ENCODE measurements around the gene ACTN3. TPM values are rescaled to one million over a fixed set of nuclear protein-coding genes. Genes with fewer than 3 reads are reported as not detected.
A peak's percentile ranks its signal among the peaks of the same experiment; 100 is the strongest.

ACTN3 gene
- total RNA-seq, 1 experiment from 2014 or later: not detected

- H3K36me3 ChIP-seq (ENCODE audit: control insufficient read depth, insufficient read depth, low read length): 0 out of 2 replicates have a peak, but pooled peaks cover 1% of the 10 kb centered on the region
- intact Hi-C loops (cut with micrococcal nuclease; ENCODE audit: unreplicated experiment): no loop called here
- Mint-ChIP-seq H3K4me3 (ENCODE audit: unreplicated experiment) (no peak overlapping the region), H3K9me3 (ENCODE audit: unreplicated experiment) (no peaks in the 10 kb centered on the region), H3K27me3 (ENCODE audit: insufficient read depth, unreplicated experiment) (no peaks in the 10 kb centered on the region), H3K4me1 (ENCODE audit: low read depth, unreplicated experiment) (no peaks in the 10 kb centered on the region), H3K27ac (ENCODE audit: unreplicated experiment) (no peak overlapping the region), H3K36me3 (ENCODE audit: insufficient read depth, unreplicated experiment) (peaks cover 26% of the 10 kb centered on the region)
- H3K27me3 ChIP-seq (replicated peaks; ENCODE audit: control insufficient read depth, insufficient read depth, low read length): no peaks in the 10 kb centered on the region
- ChIA-PET POLR2A (interaction anchor here (0.6 kb wide), 1 partner anchor 8 kb away, joined by 3 read pairs; no protein-coding TSS in a partner anchor), CTCF (no interaction called here)
- no peak overlapping the region for H3K4me3 ChIP-seq (ENCODE audit: low read depth, low read length)
- no TSS peak for BruUV-seq (replicated peaks)
- DNase-seq: no peak
- H3K9me3 ChIP-seq: no peaks in the 10 kb centered on the region
- no peak for TF ChIP-seq CTCF (IDR thresholded peaks at IDR 0.05; ENCODE audit: insufficient read depth in 1 of 2, low read depth in 1 of 2, low read length in 1 of 2, severe bottlenecking in 1 of 2, unreplicated experiment in 1 of 2)
- H3K4me1 ChIP-seq: no peaks in the 10 kb centered on the region
Observed at GRCh38 chr11:66505276-66505816, 41.4 kb upstream of the ACTN3 start.

- Histone ChIP-seq H3K27me3 (replicated peaks; ENCODE audit: control insufficient read depth, insufficient read depth, low read length) (no peaks in the 10 kb centered on the region), H3K9me3 (no peaks in the 10 kb centered on the region), H3K36me3 (ENCODE audit: control insufficient read depth, insufficient read depth, low read length) (0 out of 2 replicates have a peak, but pooled peaks cover 1% of the 10 kb centered on the region), H3K4me3 (ENCODE audit: low read depth, low read length) (no peak overlapping the region), H3K4me1 (peaks cover 5% of the 10 kb centered on the region)
- Mint-ChIP-seq H3K9me3 (ENCODE audit: unreplicated experiment) (no peaks in the 10 kb centered on the region), H3K27me3 (ENCODE audit: insufficient read depth, unreplicated experiment) (no peaks in the 10 kb centered on the region), H3K27ac (ENCODE audit: unreplicated experiment) (peak overlapping the region; percentile 93), H3K36me3 (ENCODE audit: insufficient read depth, unreplicated experiment) (peaks cover 13% of the 10 kb centered on the region), H3K4me3 (ENCODE audit: unreplicated experiment) (no peak overlapping the region), H3K4me1 (ENCODE audit: low read depth, unreplicated experiment) (peaks cover 8% of the 10 kb centered on the region)
- no peak for DNase-seq
- ChIA-PET POLR2A (interaction anchor here (1.0 kb wide), 1 partner anchor 107 kb away, joined by 3 read pairs; the partner anchor contains the start of gene RBM14), CTCF (no interaction called here)
- no TSS peak for BruUV-seq (replicated peaks)
- TF ChIP-seq CTCF (IDR thresholded peaks at IDR 0.05; ENCODE audit: insufficient read depth in 1 of 2, low read depth in 1 of 2, low read length in 1 of 2, severe bottlenecking in 1 of 2, unreplicated experiment in 1 of 2): no peak
- intact Hi-C loops (cut with micrococcal nuclease; ENCODE audit: unreplicated experiment): no loop called here
Observed at GRCh38 chr11:66509131-66509561, 37.6 kb upstream of the ACTN3 start.

- H3K9me3 Mint-ChIP-seq (ENCODE audit: unreplicated experiment): no peaks in the 10 kb centered on the region
- H3K4me3 Mint-ChIP-seq (ENCODE audit: unreplicated experiment): peak within 1 kb of the TSS; percentile 97
- no peaks in the 10 kb centered on the region for H3K27me3 Mint-ChIP-seq (ENCODE audit: insufficient read depth, unreplicated experiment)
- peaks cover 19% of the 10 kb centered on the region for H3K36me3 Mint-ChIP-seq (ENCODE audit: insufficient read depth, unreplicated experiment)
- intact Hi-C loops (cut with micrococcal nuclease; ENCODE audit: unreplicated experiment): loop anchor here (1.0 kb wide), 1 partner anchor 30 kb away; the partner anchor contains the start of gene DPP3
- no peaks in the 10 kb centered on the region for H3K9me3 ChIP-seq
- no peaks in the 10 kb centered on the region for H3K27me3 ChIP-seq (replicated peaks; ENCODE audit: control insufficient read depth, insufficient read depth, low read length)
- BruUV-seq (replicated peaks): no TSS peak
- H3K4me1 Mint-ChIP-seq (ENCODE audit: low read depth, unreplicated experiment): peaks cover 8% of the 10 kb centered on the region
- ChIA-PET POLR2A (interaction anchor here (0.6 to 1.4 kb wide), 4 partner anchors 30 to 168 kb away, joined by 4 to 6 read pairs (median 4); partner anchors contain the start of genes DPP3 and PELI3), CTCF (interaction anchor here (0.6 to 1.1 kb wide), 5 partner anchors 19 to 168 kb away, joined by 3 to 6 read pairs (median 4); partner anchors contain the start of genes CCDC87 and CCS)
- no peak for TF ChIP-seq CTCF (IDR thresholded peaks at IDR 0.05; ENCODE audit: insufficient read depth in 1 of 2, low read depth in 1 of 2, low read length in 1 of 2, severe bottlenecking in 1 of 2, unreplicated experiment in 1 of 2)
- H3K4me1 ChIP-seq: peaks cover 5% of the 10 kb centered on the region
- H3K36me3 ChIP-seq (ENCODE audit: control insufficient read depth, insufficient read depth, low read length): no peaks in the 10 kb centered on the region
- peak within 1 kb of the TSS; percentile 52 for H3K4me3 ChIP-seq (ENCODE audit: low read depth, low read length)
- peak within 1 kb of the TSS; percentile 93 for H3K27ac Mint-ChIP-seq (ENCODE audit: unreplicated experiment)
- peak; percentile 94 to 96 for DNase-seq
Observed at GRCh38 chr11:66510271-66510989, 36.3 kb upstream of the ACTN3 start, which contains the start of gene BBS1. Gene BBS1 (plus strand): TSS chr11:66510635. CDS start chr11:66510660, 25 bp downstream.
